Measurements from ENCODE around the gene CABLES1. TPM values are rescaled to one million over a fixed set of nuclear protein-coding genes. Genes with fewer than 3 reads are reported as not detected.

The CABLES1 gene
- total and polyA plus RNA-seq, 2 of the 8 experiments (the other 6 are each of a cell fraction or from before 2014, with no cell fraction given): 9.2 to 26.4 TPM

- Histone ChIP-seq H4K8ac (ENCODE audit: extremely low read depth, insufficient read depth, low read length) (no peak overlapping the region), H3K4me2 (ENCODE audit: insufficient read depth in 1 of 2, low read depth in 2 of 2, low read length in 2 of 2) (no peak overlapping the region), H3K23me2 (ENCODE audit: low read depth, low read length) (no peaks in the 10 kb centered on the region), H3K79me2 (ENCODE audit: control insufficient read depth in 1 of 2, insufficient read depth in 2 of 2, low read length in 2 of 2) (no peaks in the 10 kb centered on the region), H3K9me3 (ENCODE audit: insufficient read depth in 2 of 2, low read depth in 1 of 2, low read length in 1 of 2) (peaks cover 5 to 10% of the 10 kb centered on the region in 2 experiments; a peak in 3 of 4 replicates), H3K36me3 (ENCODE audit: control insufficient read depth in 2 of 4, insufficient read depth in 4 of 4, low read length in 3 of 4) (peaks cover 0 to 20% (median 12%) of the 10 kb centered on the region in 4 experiments; a peak in 6 of 8 replicates), H3K18ac (ENCODE audit: extremely low read depth, low read length) (no peak overlapping the region), H2BK120ac (replicated peaks; ENCODE audit: low read depth, low read length) (no peak overlapping the region), H3K56ac (replicated peaks; ENCODE audit: insufficient read length, low read depth, low read length) (no peak overlapping the region), H2BK20ac (ENCODE audit: low read length) (no peak overlapping the region), H4K5ac (ENCODE audit: insufficient read length, low read depth, low read length) (no peak overlapping the region), H4K91ac (replicated peaks; ENCODE audit: insufficient read length, low read length) (no peak overlapping the region), H3K23ac (ENCODE audit: insufficient read length) (no peak overlapping the region), H3K14ac (ENCODE audit: insufficient read length) (no peak overlapping the region), H3K9ac (replicated peaks in 1 of 4; ENCODE audit: extremely low read depth in 1 of 4, low read depth in 3 of 4, low read length in 3 of 4) (no peak overlapping the region), H3K4me1 (replicated peaks in 1 of 4; ENCODE audit: control insufficient read depth in 3 of 4, insufficient read depth in 4 of 4, low read length in 3 of 4) (peaks cover 2 to 8% (median 5%) of the 10 kb centered on the region in 4 experiments; a peak in 3 of 7 replicates), H2AFZ (ENCODE audit: low read length) (no peak overlapping the region), H2BK12ac (ENCODE audit: low read depth, low read length) (no peak overlapping the region), H3K79me1 (ENCODE audit: low read depth, low read length) (no peaks in the 10 kb centered on the region; the same call in 1 of the 2 replicates), H3K27ac (ENCODE audit: low read depth, low read length) (no peak overlapping the region), H2BK5ac (ENCODE audit: low read depth, low read length) (no peak overlapping the region; the same call in 1 of the 2 replicates), H2BK15ac (ENCODE audit: low read length) (no peak overlapping the region), H4K20me1 (replicated peaks in 1 of 2; ENCODE audit: control insufficient read depth in 1 of 2, insufficient read depth in 2 of 2, low read length in 2 of 2) (no peaks in the 10 kb centered on the region), H3K4ac (replicated peaks; ENCODE audit: insufficient read length, low read depth, low read length) (no peak overlapping the region), H2AK5ac (ENCODE audit: low read depth, low read length) (no peak overlapping the region), H3K27me3 (replicated peaks in 1 of 4; ENCODE audit: control insufficient read depth in 3 of 4, extremely low read depth in 1 of 4, insufficient read depth in 3 of 4, low read length in 3 of 4) (no peaks in the 10 kb centered on the region; a peak in 1 of 7 replicates), H3K4me3 (ENCODE audit: extremely low read depth in 1 of 4, insufficient read depth in 2 of 4, low read depth in 3 of 4, low read length in 4 of 4) (no peak overlapping the region)
- no peak for FAIRE-seq
- ChIA-PET POLR2A (ENCODE audit: partially characterized antibody) (no interaction called here), CTCF (ENCODE audit: partially characterized antibody) (interaction anchor here (0.6 to 1.6 kb wide), 8 partner anchors 9 to 208 kb away, joined by 3 to 5 read pairs (median 3); no protein-coding TSS in a partner anchor)
- DNase-seq (ENCODE audit: low read depth in 1 of 2, low spot score in 2 of 2): no peak
- 92% methylated on average over 10 of the region's 10 CpGs; no CpG with 5 or more reads in 1 of the 2 experiments for WGBS, 2 experiments (ENCODE audit: extremely low coverage in 1 of 2, insufficient coverage in 1 of 2, insufficient read length in 1 of 2, insufficient replicate concordance in 2 of 2, low coverage in 1 of 2, low lambda C conversion rate in 2 of 2, missing lambda C conversion rate in 1 of 2)
- TF ChIP-seq KDM1A (IDR thresholded peaks at IDR 0.05; ENCODE audit: borderline replicate concordance, low read length): no peak
- TF ChIP-seq CHD2 (IDR thresholded peaks at IDR 0.05; ENCODE audit: low read length): no peak
- no peak for TF ChIP-seq GTF2F1 (IDR thresholded peaks at IDR 0.05; ENCODE audit: borderline replicate concordance, low read depth, low read length)
- no peak for TF ChIP-seq SUZ12 (IDR thresholded peaks at IDR 0.05; ENCODE audit: low read length)
- TF ChIP-seq CBX8 (IDR thresholded peaks at IDR 0.05; ENCODE audit: borderline replicate concordance, low read depth, low read length): no peak
- TF ChIP-seq KDM5A (IDR thresholded peaks at IDR 0.05; ENCODE audit: low read length): no peak
- TF ChIP-seq JUN (IDR thresholded peaks at IDR 0.05; ENCODE audit: low read depth, low read length): no peak
- TF ChIP-seq, protein P1, sequence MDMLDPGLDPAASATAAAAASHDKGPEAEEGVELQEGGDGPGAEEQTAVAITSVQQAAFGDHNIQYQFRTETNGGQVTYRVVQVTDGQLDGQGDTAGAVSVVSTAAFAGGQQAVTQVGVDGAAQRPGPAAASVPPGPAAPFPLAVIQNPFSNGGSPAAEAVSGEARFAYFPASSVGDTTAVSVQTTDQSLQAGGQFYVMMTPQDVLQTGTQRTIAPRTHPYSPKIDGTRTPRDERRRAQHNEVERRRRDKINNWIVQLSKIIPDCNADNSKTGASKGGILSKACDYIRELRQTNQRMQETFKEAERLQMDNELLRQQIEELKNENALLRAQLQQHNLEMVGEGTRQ (IDR thresholded peaks at IDR 0.05; ENCODE audit: low read length): no peak
- TF ChIP-seq NANOG (IDR thresholded peaks at IDR 0.05; ENCODE audit: insufficient read depth, low read depth, low read length, poor library complexity, severe bottlenecking): no peak
- no peak for TF ChIP-seq BRCA1 (IDR thresholded peaks at IDR 0.05; ENCODE audit: low read depth, low read length)
- TF ChIP-seq MAFK (IDR thresholded peaks at IDR 0.05; ENCODE audit: low read depth, low read length): no peak
- TF ChIP-seq ASH2L (IDR thresholded peaks at IDR 0.05; ENCODE audit: low read length): no peak
- TF ChIP-seq SAP30 (IDR thresholded peaks at IDR 0.05; ENCODE audit: insufficient read depth, insufficient replicate concordance, low read length): no peak
Observed at GRCh38 chr18:23247331-23247730, 112.0 kb downstream of the CABLES1 start.
